Measurements from ENCODE around the gene LSP1.

GRCh38 chr11:1870721-1871466 lies 18.0 kb downstream of the LSP1 start:
- TF ChIP-seq POLR2AphosphoS5 (IDR thresholded peaks at IDR 0.05; ENCODE audit: low read depth, low read length) (no peak), E2F6 (IDR thresholded peaks at IDR 0.05) (peak; percentile 32; the same call in 1 of the 2 replicates), ATF3 (IDR thresholded peaks at IDR 0.05; ENCODE audit: insufficient read depth, low read depth, low read length) (no peak), CTCF (IDR thresholded peaks at IDR 0.05; ENCODE audit: control extremely low read depth in 1 of 3, insufficient read depth in 1 of 3, low read depth in 1 of 3, low read length in 3 of 3) (no peak)

All from H1 (cell line).